Measurements from ENCODE around the gene ICOSLG. TPM values are rescaled to one million over a fixed set of nuclear protein-coding genes. Genes with fewer than 3 reads are reported as not detected.
"Not testable (repeated sequence)": the region's sequence is repeated elsewhere in the genome, so short reads cannot be mapped to it uniquely, and the experiment has no call there.

ICOSLG gene
- total RNA-seq, 2 donors from 2014 or later: 2.3 to 4.1 TPM

GRCh38 chr21:44285138-44285992 is 44.6 kb upstream of the ICOSLG start, which contains the start of gene AIRE:
AIRE (plus strand) TSS chr21:44285876; CDS start chr21:44286007, 131 bp downstream.
- Histone ChIP-seq H3K4me1 (ENCODE audit: control insufficient read depth in 1 of 2, low read depth in 2 of 2) (no peaks in the 10 kb centered on the region), H3K4me3 (no peak within 1 kb of the TSS), H3K27me3 (replicated peaks; ENCODE audit: insufficient read depth) (no peaks in the 10 kb centered on the region), H3K36me3 (no peaks in the 10 kb centered on the region), H3K27ac (no peak within 1 kb of the TSS), H3K9me3 (no peaks in the 10 kb centered on the region)
- no peak for DNase-seq (ENCODE audit: low spot score)
- ATAC-seq (ENCODE audit: insufficient number of reproducible peaks, low FRiP score, low read depth): no peak
- TF ChIP-seq, protein P1, sequence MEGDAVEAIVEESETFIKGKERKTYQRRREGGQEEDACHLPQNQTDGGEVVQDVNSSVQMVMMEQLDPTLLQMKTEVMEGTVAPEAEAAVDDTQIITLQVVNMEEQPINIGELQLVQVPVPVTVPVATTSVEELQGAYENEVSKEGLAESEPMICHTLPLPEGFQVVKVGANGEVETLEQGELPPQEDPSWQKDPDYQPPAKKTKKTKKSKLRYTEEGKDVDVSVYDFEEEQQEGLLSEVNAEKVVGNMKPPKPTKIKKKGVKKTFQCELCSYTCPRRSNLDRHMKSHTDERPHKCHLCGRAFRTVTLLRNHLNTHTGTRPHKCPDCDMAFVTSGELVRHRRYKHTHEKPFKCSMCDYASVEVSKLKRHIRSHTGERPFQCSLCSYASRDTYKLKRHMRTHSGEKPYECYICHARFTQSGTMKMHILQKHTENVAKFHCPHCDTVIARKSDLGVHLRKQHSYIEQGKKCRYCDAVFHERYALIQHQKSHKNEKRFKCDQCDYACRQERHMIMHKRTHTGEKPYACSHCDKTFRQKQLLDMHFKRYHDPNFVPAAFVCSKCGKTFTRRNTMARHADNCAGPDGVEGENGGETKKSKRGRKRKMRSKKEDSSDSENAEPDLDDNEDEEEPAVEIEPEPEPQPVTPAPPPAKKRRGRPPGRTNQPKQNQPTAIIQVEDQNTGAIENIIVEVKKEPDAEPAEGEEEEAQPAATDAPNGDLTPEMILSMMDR (IDR thresholded peaks at IDR 0.05): no peak

GRCh38 chr21:44283948-44284347 is 43.2 kb upstream of the ICOSLG start:
- TF ChIP-seq, protein P1 (IDR thresholded peaks at IDR 0.05): no peak
- Histone ChIP-seq H3K27ac (no peak overlapping the region), H3K27me3 (replicated peaks; ENCODE audit: insufficient read depth) (no peaks in the 10 kb centered on the region), H3K4me1 (ENCODE audit: control insufficient read depth in 1 of 2, low read depth in 2 of 2) (no peaks in the 10 kb centered on the region), H3K9me3 (no peaks in the 10 kb centered on the region), H3K36me3 (no peaks in the 10 kb centered on the region), H3K4me3 (no peak overlapping the region)
- no peak for DNase-seq (ENCODE audit: low spot score)
- no peak for ATAC-seq (ENCODE audit: insufficient number of reproducible peaks, low FRiP score, low read depth)

GRCh38 chr21:44283211-44283785 is 42.6 kb upstream of the ICOSLG start:
- not testable (repeated sequence) for DNase-seq (ENCODE audit: low spot score); H3K36me3 ChIP-seq; ATAC-seq (ENCODE audit: insufficient number of reproducible peaks, low FRiP score, low read depth); H3K27me3 ChIP-seq (replicated peaks; ENCODE audit: insufficient read depth); H3K9me3 ChIP-seq; H3K27ac ChIP-seq; H3K4me1 ChIP-seq (ENCODE audit: control insufficient read depth in 1 of 2, low read depth in 2 of 2); H3K4me3 ChIP-seq

GRCh38 chr21:44282370-44282769 is 41.6 kb upstream of the ICOSLG start:
- TF ChIP-seq, protein P1 (IDR thresholded peaks at IDR 0.05): no peak
- no peak for ATAC-seq (ENCODE audit: insufficient number of reproducible peaks, low FRiP score, low read depth)
- Histone ChIP-seq H3K27ac (no peak overlapping the region), H3K4me1 (ENCODE audit: control insufficient read depth in 1 of 2, low read depth in 2 of 2) (no peaks in the 10 kb centered on the region), H3K4me3 (no peak overlapping the region), H3K36me3 (no peaks in the 10 kb centered on the region), H3K9me3 (no peaks in the 10 kb centered on the region), H3K27me3 (replicated peaks; ENCODE audit: insufficient read depth) (no peaks in the 10 kb centered on the region)
- DNase-seq (ENCODE audit: low spot score): no peak

- Histone ChIP-seq H3K9me3 (no peaks in the 10 kb centered on the region), H3K27me3 (replicated peaks; ENCODE audit: insufficient read depth) (no peaks in the 10 kb centered on the region), H3K36me3 (no peaks in the 10 kb centered on the region), H3K4me3 (no peak overlapping the region), H3K27ac (no peak overlapping the region), H3K4me1 (ENCODE audit: control insufficient read depth in 1 of 2, low read depth in 2 of 2) (no peaks in the 10 kb centered on the region)
- ATAC-seq (ENCODE audit: insufficient number of reproducible peaks, low FRiP score, low read depth): no peak
- TF ChIP-seq, protein P1 (IDR thresholded peaks at IDR 0.05): no peak
- DNase-seq (ENCODE audit: low spot score): no peak
Measured at GRCh38 chr21:44281801-44282200, 41.1 kb upstream of the ICOSLG start.

Data from thoracic aorta (tissue), 2 donors.